HG02981 (cell line): Measurements from ENCODE around the gene RLIM.
A peak's percentile ranks its signal among the peaks of the same experiment; 100 is the strongest.
"Not testable (repeated sequence)": the region's sequence is repeated elsewhere in the genome, so short reads cannot be mapped to it uniquely, and the experiment has no call there.

Experiments
- ATAC-seq: cut with Tn5 transposase; IDR thresholded peaks from one replicate; pipeline ENCODE4 v1.9.1; 2021; ENCODE audit warnings: mild to moderate bottlenecking, moderate library complexity; ENCODE audit not compliant: unreplicated experiment

Gene RLIM, protein sequence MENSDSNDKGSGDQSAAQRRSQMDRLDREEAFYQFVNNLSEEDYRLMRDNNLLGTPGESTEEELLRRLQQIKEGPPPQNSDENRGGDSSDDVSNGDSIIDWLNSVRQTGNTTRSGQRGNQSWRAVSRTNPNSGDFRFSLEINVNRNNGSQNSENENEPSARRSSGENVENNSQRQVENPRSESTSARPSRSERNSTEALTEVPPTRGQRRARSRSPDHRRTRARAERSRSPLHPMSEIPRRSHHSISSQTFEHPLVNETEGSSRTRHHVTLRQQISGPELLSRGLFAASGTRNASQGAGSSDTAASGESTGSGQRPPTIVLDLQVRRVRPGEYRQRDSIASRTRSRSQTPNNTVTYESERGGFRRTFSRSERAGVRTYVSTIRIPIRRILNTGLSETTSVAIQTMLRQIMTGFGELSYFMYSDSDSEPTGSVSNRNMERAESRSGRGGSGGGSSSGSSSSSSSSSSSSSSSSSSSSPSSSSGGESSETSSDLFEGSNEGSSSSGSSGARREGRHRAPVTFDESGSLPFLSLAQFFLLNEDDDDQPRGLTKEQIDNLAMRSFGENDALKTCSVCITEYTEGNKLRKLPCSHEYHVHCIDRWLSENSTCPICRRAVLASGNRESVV

DNA sequence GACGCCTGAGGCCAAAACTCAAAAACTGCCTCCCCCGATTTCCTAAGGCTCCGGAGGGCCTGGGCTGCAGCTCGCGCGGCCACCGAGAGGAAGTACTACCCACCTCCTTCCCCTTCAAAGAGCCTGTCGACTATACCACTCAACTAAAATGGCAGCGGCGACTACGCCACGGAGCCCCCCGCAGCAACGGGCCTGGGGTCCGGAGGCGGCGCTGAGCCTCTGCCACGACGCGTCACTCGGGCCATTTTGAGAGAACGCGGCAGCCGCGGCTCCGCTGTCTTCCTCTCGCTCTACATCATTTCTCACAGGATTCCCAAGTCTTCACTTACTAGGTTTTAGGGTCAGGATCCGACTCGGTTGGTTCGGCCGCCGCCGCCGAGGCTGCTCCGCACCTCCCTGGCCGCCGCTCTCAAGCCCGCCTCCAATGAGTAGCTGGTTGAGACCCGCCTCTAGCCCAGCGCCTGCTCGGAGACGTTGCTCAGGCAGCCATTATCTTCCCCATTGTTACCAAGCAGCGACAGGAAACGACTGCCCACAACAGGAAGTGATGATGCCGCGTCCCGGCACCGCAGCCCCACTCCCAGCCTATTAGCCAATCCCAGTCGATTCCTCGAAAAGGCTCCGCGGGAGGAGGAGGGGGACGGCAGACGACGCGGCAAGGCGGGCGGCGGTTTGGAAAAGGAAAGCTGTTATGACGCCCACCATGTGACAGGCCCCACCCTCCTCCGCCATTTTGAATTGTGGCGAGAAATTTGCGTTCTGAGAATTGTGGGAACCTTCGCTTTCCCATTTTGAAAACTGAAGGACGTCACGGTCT, at the start of gene RLIM:
RLIM (minus strand) TSS at position 532 of the 817 bp plus-strand sequence. CDS start 18,647 bp downstream, outside the sequence.
- peak; percentile 95 for ATAC-seq

- ATAC-seq = no peak
These were observed 41.8 kb upstream of the RLIM start for GRCh38 chrX:74656079-74656745.

- not testable (repeated sequence) for ATAC-seq
These were observed 40.5 kb upstream of the RLIM start for GRCh38 chrX:74654953-74655352.

GRCh38 chrX:74636749-74637314, 22.4 kb upstream of the RLIM start:
- ATAC-seq = no peak

DNA sequence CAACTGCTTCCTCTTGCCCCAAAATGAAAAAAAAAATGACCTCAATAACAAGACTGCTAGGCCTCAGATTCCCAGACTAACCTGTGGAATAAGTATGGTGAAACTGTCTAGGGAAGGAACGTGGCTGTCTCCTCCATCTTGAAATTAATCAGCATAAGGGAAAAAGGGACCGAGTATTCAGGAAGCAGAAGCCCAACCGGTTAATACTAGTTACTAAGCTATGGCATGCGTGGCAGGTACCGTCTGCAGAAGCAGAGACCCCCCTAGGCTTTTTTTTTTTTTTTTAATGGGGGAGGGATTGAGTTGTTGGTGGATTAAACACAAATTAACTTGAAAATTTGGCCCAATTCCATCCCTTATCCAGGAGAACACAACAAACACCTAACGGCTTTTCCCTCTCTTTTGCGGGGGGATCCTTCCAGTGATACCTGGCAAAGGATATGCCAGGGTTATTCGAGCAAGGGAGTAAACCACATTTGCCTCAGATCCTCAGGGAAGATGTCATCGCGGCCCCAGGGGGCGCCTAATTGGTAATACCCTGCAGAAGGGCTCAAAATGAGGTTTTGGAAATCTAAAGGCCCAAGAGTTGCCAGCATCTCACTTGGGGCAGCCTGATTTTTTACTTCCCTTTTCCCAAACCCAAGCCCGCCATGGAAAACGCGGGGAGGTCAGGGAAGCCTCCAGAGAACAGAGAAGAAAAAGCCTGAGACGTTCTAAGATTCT, 893 bp downstream of the RLIM start:
- ATAC-seq = no peak

- no peak for ATAC-seq
These were observed 7.6 kb downstream of the RLIM start for GRCh38 chrX:74606799-74607198.

- no peak for ATAC-seq
These were observed 8.1 kb downstream of the RLIM start for GRCh38 chrX:74606342-74606741.

- no peak for ATAC-seq
These were observed 11.4 kb downstream of the RLIM start for GRCh38 chrX:74603040-74603439.

DNA sequence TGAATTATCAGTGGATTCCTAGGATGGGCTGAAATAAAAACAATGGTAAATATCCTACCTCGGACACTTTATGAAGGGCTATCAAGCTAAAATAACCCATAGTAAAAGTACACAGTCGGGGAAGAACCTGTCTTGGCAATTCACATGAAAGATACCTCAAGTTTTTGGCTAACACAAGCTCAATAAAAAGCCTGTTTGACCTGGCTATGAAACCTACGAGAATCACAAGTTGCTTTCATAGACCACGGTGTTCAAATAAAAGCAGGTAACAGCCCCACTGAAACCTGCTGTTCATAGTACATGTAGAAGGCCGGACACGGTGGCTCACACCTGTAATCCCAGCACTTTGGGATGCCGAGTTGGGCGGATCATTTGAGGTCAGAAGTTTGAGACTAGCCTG, 12.3 kb downstream of the RLIM start:
- ATAC-seq = no peak

DNA sequence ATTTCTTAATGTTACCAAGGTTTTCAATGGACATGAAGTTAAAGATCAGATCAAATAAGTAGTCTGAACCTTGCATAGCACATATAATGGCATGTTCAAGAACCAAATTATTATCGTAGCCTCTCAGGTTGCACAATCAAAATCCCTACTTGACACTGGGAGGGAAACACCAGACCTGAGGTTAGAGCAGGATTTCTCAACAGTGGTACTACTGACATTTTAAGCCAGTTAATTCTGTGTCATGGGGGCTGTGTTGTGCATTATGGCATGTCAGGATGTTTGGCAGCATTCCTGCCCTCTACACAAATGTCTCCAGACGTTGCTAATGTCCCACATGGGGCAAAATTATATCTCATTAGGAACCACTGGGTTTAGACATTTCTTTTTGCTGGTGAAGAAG, 20.8 kb downstream of the RLIM start:
- no peak for ATAC-seq

DNA sequence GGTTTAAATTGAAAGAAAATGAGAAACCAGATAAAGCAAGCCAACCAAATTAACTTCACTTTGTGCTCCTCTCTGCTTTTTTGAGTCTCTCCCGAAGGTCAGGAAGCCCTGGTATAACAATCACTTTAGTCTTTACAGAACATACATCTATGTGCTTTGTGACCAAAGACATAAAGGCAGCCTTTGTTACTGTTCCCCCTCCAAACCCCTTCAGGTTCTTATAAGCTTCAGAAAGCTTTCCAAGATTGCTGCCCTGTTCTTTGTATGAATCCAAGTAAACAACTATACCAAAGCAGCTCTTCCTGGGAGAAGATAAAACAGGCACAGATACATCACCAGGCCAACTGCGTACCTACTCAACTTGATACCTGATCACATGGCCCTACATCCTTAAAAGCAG, 28.7 kb downstream of the RLIM start:
- ATAC-seq = no peak

GRCh38 chrX:74579597-74580198, 34.7 kb downstream of the RLIM start:
- ATAC-seq = no peak

GRCh38 chrX:74578137-74578536, 36.3 kb downstream of the RLIM start:
- ATAC-seq = no peak

- ATAC-seq = no peak
These were observed 57.0 kb downstream of the RLIM start for GRCh38 chrX:74557378-74557777.

DNA sequence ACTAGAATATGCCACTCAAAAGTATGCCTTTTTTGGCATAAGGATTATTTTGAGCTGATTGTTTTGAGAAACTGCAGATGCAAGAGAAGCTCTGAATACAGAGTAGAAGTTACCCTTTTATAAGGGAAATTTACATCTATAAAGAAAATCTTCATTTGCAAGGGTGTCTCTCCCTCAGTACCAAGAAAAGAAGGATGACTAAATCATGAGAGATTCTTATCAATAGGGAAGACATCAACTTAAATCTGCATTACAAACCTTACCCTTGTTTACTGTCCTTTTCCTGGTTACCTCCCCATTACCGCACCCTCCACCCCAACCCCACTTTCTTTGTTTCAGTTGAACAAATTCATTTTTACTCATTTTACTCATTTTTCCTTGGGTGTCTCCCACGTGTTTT, 62.5 kb downstream of the RLIM start:
- no peak for ATAC-seq

GRCh38 chrX:74550295-74550802, 64.1 kb downstream of the RLIM start:
- ATAC-seq = peak; percentile 89

DNA sequence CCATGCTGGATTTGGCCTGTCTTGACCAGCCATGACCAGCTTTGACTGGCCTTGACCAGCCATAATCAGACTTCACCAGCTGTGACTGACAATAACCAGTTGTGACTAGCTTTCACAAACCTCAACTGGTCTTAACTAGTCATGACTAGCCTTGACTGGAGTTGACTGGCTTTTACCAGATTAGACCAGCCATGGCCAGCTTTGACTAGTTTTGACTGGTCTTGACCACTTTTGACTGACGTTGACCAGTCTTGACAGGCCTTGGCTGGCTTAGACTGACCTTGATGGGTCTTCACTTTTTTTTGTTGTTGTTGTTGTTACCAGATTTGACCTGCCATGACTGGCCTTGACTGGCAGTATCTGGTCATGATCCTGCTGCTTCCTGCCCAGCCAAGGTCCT, 67.4 kb downstream of the RLIM start:
- no peak for ATAC-seq

- no peak for ATAC-seq
These were observed 68.4 kb downstream of the RLIM start for GRCh38 chrX:74545880-74546523.
